WTC11 (cell line): Measurements from ENCODE around the gene TOM1L2. TPM values are rescaled to one million over a fixed set of nuclear protein-coding genes. Genes with fewer than 3 reads are reported as not detected.
"Not testable (repeated sequence)": the region's sequence is repeated elsewhere in the genome, so short reads cannot be mapped to it uniquely, and the experiment has no call there.

Experiments used
- ATAC-seq: fragments of 200-7000 bp; cut with Tn5 transposase; 2 replicates; pipeline ENCODE4 v1.10.0; 2021; ENCODE audit warnings: mild to moderate bottlenecking, moderate library complexity
- CTCF ChIA-PET: fragments of 300-600 bp; sonication (Branson Sonifier 250); formaldehyde crosslinking; loops from one replicate; lab custom pipeline; 2021; ENCODE audit warnings: antibody characterized with exemption; lab: Charles Lee
- POLR2A ChIA-PET: fragments of 350-600 bp; sonication (Branson Sonifier 250); formaldehyde crosslinking; loops from one replicate; lab custom pipeline; 2021; ENCODE audit warnings: antibody characterized with exemption; lab: Charles Lee
- DNase-seq: peaks from one replicate; pipeline ENCODE4 v3.0.0; 2021; ENCODE audit warnings: low spot score
- H3K27ac Mint-ChIP-seq: 2 replicates; pipeline ENCODE4 v1.8.0; 2021; ENCODE audit warnings: mixed read lengths
- H3K27me3 Mint-ChIP-seq: 2 replicates; pipeline ENCODE4 v1.8.0; 2021; ENCODE audit warnings: low read depth, mild to moderate bottlenecking, moderate library complexity, mixed read lengths
- H3K36me3 Mint-ChIP-seq: 2 replicates; pipeline ENCODE4 v1.8.0; 2021; ENCODE audit warnings: mixed read lengths
- H3K4me1 Mint-ChIP-seq: 2 replicates; pipeline ENCODE4 v1.8.0; 2022; ENCODE audit warnings: mixed read lengths
- H3K4me3 Mint-ChIP-seq: 2 replicates; pipeline ENCODE4 v1.8.0; 2021; ENCODE audit warnings: mild to moderate bottlenecking, moderate library complexity, mixed read lengths
- H3K9me3 Mint-ChIP-seq: 2 replicates; pipeline ENCODE4 v1.8.0; 2021; ENCODE audit warnings: mixed read lengths
- ATF1 ChIP-seq: sonication (generic); formaldehyde crosslinking; IDR thresholded peaks from 2 replicates; pipeline ENCODE4 v1.8.1; 2023; ENCODE audit warnings: mild to moderate bottlenecking, moderate library complexity, missing genetic modification reagents
- CBFB ChIP-seq: sonication (generic); formaldehyde crosslinking; IDR thresholded peaks from 2 replicates; pipeline ENCODE4 v1.8.1; 2022; ENCODE audit warnings: mild to moderate bottlenecking, low read depth, missing genetic modification reagents
- CREB1 ChIP-seq: sonication (generic); formaldehyde crosslinking; IDR thresholded peaks from 2 replicates; pipeline ENCODE4 v1.8.0; 2023; ENCODE audit warnings: mild to moderate bottlenecking, missing genetic modification reagents
- CTCF ChIP-seq: fragments of 200-600 bp; IDR thresholded peaks from 2 replicates; pipeline ENCODE4 v1.8.0; 2022; ENCODE audit warnings: antibody characterized with exemption
- ELF4 ChIP-seq: sonication (generic); formaldehyde crosslinking; IDR thresholded peaks from 2 replicates; pipeline ENCODE4 v1.8.1; 2022; ENCODE audit warnings: low read depth, mild to moderate bottlenecking, moderate library complexity, missing genetic modification reagents
- EMX1 ChIP-seq: fragments of 250-450 bp; sonication (Bioruptor Pico); IDR thresholded peaks from 2 replicates; pipeline ENCODE4 v1.8.0; 2021; ENCODE audit warnings: mild to moderate bottlenecking
- ETV6 ChIP-seq: sonication (generic); formaldehyde crosslinking; IDR thresholded peaks from 2 replicates; pipeline ENCODE4 v1.8.1; 2022; ENCODE audit warnings: mild to moderate bottlenecking, missing genetic modification reagents
- FOXK1 ChIP-seq: sonication (generic); formaldehyde crosslinking; IDR thresholded peaks from 2 replicates; pipeline ENCODE4 v1.8.0; 2022; ENCODE audit warnings: mild to moderate bottlenecking, moderate library complexity, missing genetic modification reagents
- KAT7 ChIP-seq: sonication (generic); formaldehyde crosslinking; IDR thresholded peaks from 2 replicates; pipeline ENCODE4 v1.8.1; 2023; ENCODE audit warnings: missing genetic modification reagents, mild to moderate bottlenecking, borderline replicate concordance
- NFYB ChIP-seq: sonication (generic); formaldehyde crosslinking; conservative IDR thresholded peaks from 2 replicates; pipeline ENCODE4 v1.8.0; 2022; ENCODE audit warnings: low read depth, missing genetic modification reagents
- PRRX2 ChIP-seq: fragments of 250-450 bp; sonication (Bioruptor Pico); IDR thresholded peaks from 2 replicates; pipeline ENCODE4 v1.8.0; 2021; ENCODE audit warnings: mild to moderate bottlenecking
- TEAD1 ChIP-seq: sonication (generic); formaldehyde crosslinking; IDR thresholded peaks from 2 replicates; pipeline ENCODE4 v1.8.0; 2022; ENCODE audit warnings: mild to moderate bottlenecking, missing genetic modification reagents
- TEAD4 ChIP-seq: sonication (generic); formaldehyde crosslinking; IDR thresholded peaks from 2 replicates; pipeline ENCODE4 v1.8.0; 2022; ENCODE audit warnings: mild to moderate bottlenecking, missing genetic modification reagents
- ZBTB21 ChIP-seq: sonication (generic); formaldehyde crosslinking; IDR thresholded peaks from 2 replicates; pipeline ENCODE4 v1.8.1; 2023; ENCODE audit warnings: mild to moderate bottlenecking, missing genetic modification reagents, borderline replicate concordance
- ZBTB43 ChIP-seq: sonication (generic); formaldehyde crosslinking; IDR thresholded peaks from 2 replicates; pipeline ENCODE4 v1.8.1; 2023; ENCODE audit warnings: mild to moderate bottlenecking, missing genetic modification reagents
- ZNF121 ChIP-seq: sonication (generic); formaldehyde crosslinking; IDR thresholded peaks from 2 replicates; pipeline ENCODE4 v1.8.0; 2023; ENCODE audit warnings: missing genetic modification reagents
- ZNF232 ChIP-seq: sonication (generic); formaldehyde crosslinking; IDR thresholded peaks from 2 replicates; pipeline ENCODE4 v1.8.0; 2022; ENCODE audit warnings: mild to moderate bottlenecking, missing genetic modification reagents
- ZNF396 ChIP-seq: fragments of 250-450 bp; sonication (Bioruptor Pico); IDR thresholded peaks from 2 replicates; pipeline ENCODE4 v1.8.0; 2021; ENCODE audit warnings: mild to moderate bottlenecking, moderate library complexity, borderline replicate concordance
- ZNF416 ChIP-seq: fragments of 250-450 bp; sonication (Bioruptor Pico); IDR thresholded peaks from 2 replicates; pipeline ENCODE4 v1.9.0; 2021; ENCODE audit warnings: mild to moderate bottlenecking, inconsistent platforms
- ZNF671 ChIP-seq: fragments of 250-450 bp; sonication (Bioruptor Pico); IDR thresholded peaks from 2 replicates; pipeline ENCODE4 v1.8.0; 2021; ENCODE audit warnings: mild to moderate bottlenecking
- total RNA-seq: library from RNA; stranded (reverse); gene quantifications from 3 replicates; pipeline ENCODE4 v1.2.3, GENCODE V29; 2021
- TF ChIP-seq, protein P1 (sequence below): sonication (generic); formaldehyde crosslinking; IDR thresholded peaks from 2 replicates; pipeline ENCODE4 v1.8.0; 2022; ENCODE audit warnings: mild to moderate bottlenecking, missing genetic modification reagents

Gene TOM1L2
- total RNA-seq, 1 experiment from 2014 or later: 6.4 TPM

- no peak for ATAC-seq
Observed at GRCh38 chr17:17999364-18000029, 27.3 kb upstream of the TOM1L2 start.

GRCh38 chr17:17998934-17999333 lies 26.7 kb upstream of the TOM1L2 start:
- DNase-seq: no peak
- no peaks in the 10 kb centered on the region for H3K4me1 Mint-ChIP-seq
- no peaks in the 10 kb centered on the region for H3K27me3 Mint-ChIP-seq
- H3K4me3 Mint-ChIP-seq: no peak overlapping the region
- no peak overlapping the region for H3K27ac Mint-ChIP-seq
- ATAC-seq: no peak
- no peak for TF ChIP-seq ZBTB21
- TF ChIP-seq ZNF232 (CRISPR knock-in tag): no peak
- TF ChIP-seq ATF1 (CRISPR knock-in tag): no peak
- no peak for TF ChIP-seq PRRX2 (CRISPR knock-in tag)
- no peak for TF ChIP-seq NFYB (CRISPR knock-in tag)
- no peak for TF ChIP-seq ZNF416
- no peak for TF ChIP-seq CREB1
- no peak for TF ChIP-seq KAT7 (CRISPR knock-in tag)
- TF ChIP-seq ELF4: no peak
- TF ChIP-seq FOXK1 (CRISPR knock-in tag): no peak
- TF ChIP-seq TEAD1: no peak
- no peak for TF ChIP-seq ZNF671 (CRISPR knock-in tag)
- no peak for TF ChIP-seq ZNF396 (CRISPR knock-in tag)
- no peak for TF ChIP-seq ZNF121 (CRISPR knock-in tag)
- TF ChIP-seq CBFB (CRISPR knock-in tag): no peak
- no peak for TF ChIP-seq TEAD4 (CRISPR knock-in tag)
- TF ChIP-seq, protein P1, sequence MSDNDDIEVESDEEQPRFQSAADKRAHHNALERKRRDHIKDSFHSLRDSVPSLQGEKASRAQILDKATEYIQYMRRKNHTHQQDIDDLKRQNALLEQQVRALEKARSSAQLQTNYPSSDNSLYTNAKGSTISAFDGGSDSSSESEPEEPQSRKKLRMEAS: no peak
- no peaks in the 10 kb centered on the region for H3K9me3 Mint-ChIP-seq
- CTCF ChIA-PET: no interaction called here
- POLR2A ChIA-PET: no interaction called here
- no peaks in the 10 kb centered on the region for H3K36me3 Mint-ChIP-seq

More at GRCh38 chr17:17999364-18000029, 27.3 kb upstream of the TOM1L2 start:
- no peaks in the 10 kb centered on the region for H3K9me3 Mint-ChIP-seq
- TF ChIP-seq ZNF121 (CRISPR knock-in tag) (no peak), ZNF671 (CRISPR knock-in tag) (no peak)
- TF ChIP-seq, all 79 proteins: peak for 0
- ChIA-PET POLR2A (no interaction called here), CTCF (no interaction called here)
- Mint-ChIP-seq H3K27me3 (no peaks in the 10 kb centered on the region), H3K36me3 (no peaks in the 10 kb centered on the region), H3K4me3 (no peak overlapping the region), H3K27ac (no peak overlapping the region; the same call in 1 of the 2 replicates), H3K4me1 (no peaks in the 10 kb centered on the region)
- no peak for DNase-seq

DNA sequence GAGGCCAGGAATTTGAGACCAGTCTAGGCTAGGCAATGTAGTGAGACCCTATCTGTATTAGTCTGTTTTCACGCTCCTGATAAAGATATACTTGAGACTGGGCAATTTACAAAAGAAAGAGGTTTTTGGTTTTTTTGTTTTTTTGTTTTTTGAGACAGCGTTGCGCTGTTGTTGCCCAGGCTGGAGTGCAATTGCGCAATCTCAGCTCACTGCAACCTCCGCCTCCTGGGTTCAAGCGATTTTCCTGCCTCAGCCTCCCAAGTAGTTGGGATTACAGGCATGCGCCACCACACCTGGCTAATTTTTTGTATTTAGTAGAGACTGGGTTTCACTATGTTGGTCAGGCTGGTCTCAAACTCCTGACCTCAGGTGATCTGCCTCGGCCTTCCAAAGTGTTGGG lies 23.7 kb upstream of the TOM1L2 start:
- H3K36me3 Mint-ChIP-seq, H3K9me3 Mint-ChIP-seq, H3K4me1 Mint-ChIP-seq, H3K4me3 Mint-ChIP-seq, ATAC-seq, POLR2A ChIA-PET, DNase-seq, H3K27me3 Mint-ChIP-seq, H3K27ac Mint-ChIP-seq: not testable (repeated sequence)
- CTCF ChIA-PET: interaction anchor here (0.6 to 3.2 kb wide), 3 partner anchors 10 to 38 kb away, joined by 4 to 50 read pairs (median 32); no protein-coding TSS in a partner anchor

DNA sequence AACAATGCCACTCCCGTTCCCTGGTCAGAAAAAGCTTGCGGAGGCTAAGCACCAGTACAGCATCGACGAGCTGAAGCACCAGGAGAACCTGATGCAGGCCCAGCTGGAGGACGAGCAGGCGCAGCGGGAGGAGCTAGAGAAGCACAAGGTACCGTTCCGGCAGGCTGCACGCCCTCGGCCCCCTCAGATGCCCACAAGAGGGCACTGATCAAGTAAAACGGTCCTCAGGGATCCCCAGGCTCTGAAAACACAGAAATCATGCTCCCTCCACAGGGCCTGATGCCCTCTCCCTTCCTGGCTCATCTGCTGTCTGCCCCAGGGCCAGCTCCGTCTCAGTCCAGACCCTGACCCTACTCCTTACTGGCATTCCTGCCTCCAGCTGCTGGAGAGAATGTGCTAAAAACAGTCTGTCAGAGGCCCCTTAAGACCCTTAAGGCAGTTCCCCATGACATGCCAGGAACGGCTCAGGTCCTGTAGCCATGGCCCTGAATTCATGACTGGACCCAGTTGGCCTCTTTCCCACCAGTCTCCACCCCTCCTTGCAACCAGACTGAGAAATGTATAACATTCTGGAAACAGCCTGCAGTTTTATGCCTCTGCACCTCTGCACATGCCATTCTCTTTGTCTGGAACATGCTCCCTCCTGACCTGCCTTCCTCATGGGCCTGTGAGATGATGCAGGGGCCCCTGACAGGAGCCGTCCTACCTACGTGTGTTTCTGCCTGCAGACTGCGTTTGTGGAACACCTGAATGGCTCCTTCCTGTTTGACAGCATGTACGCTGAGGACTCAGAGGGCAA lies 22.3 kb upstream of the TOM1L2 start:
- Mint-ChIP-seq H3K9me3 (no peaks in the 10 kb centered on the region), H3K36me3 (no peaks in the 10 kb centered on the region), H3K27me3 (no peaks in the 10 kb centered on the region), H3K27ac (no peak overlapping the region), H3K4me1 (no peaks in the 10 kb centered on the region), H3K4me3 (no peak overlapping the region)
- TF ChIP-seq ETV6 (CRISPR knock-in tag): peak; percentile 16; the same call in 1 of the 2 replicates
- TF ChIP-seq EMX1: no peak
- no peak for TF ChIP-seq KAT7 (CRISPR knock-in tag)
- TF ChIP-seq CTCF: peak; percentile 42; the same call in 1 of the 2 replicates
- TF ChIP-seq ZBTB43 (CRISPR knock-in tag): no peak; the same call in 1 of the 2 replicates
- TF ChIP-seq, protein P1: 0 out of 2 replicates have a peak, but pooled peaks have one; percentile 44
- CTCF ChIA-PET: interaction anchor here (0.6 to 3.2 kb wide), 33 partner anchors 9 to 223 kb away, joined by 3 to 50 read pairs (median 5); partner anchors contain the start of genes DRC3 and TOM1L2
- DNase-seq: peak; percentile 81
- peak; percentile 96 for ATAC-seq
- POLR2A ChIA-PET: interaction anchor here (0.9 kb wide), 1 partner anchor 55 kb away, joined by 5 read pairs; no protein-coding TSS in a partner anchor
